Activated CD8-positive, alpha-beta T cell treated with anti-CD3 and anti-CD28 coated beads, Interleukin-2, amount 10 ng/mL, durations not matched to agents 7 days and 5 days (primary cell): Measurements from ENCODE around the gene MFSD1. TPM values are rescaled to one million over a fixed set of nuclear protein-coding genes. Genes with fewer than 3 reads are reported as not detected.
"Not testable (repeated sequence)": the region's sequence is repeated elsewhere in the genome, so short reads cannot be mapped to it uniquely, and the experiment has no call there.

Experiments used
- ATAC-seq: fragments of 150-1000 bp; cut with Tn5 transposase; one replicate; pipeline ENCODE4 v1.10.0; 2021; ENCODE audit warnings: moderate library complexity
- CTCF ChIA-PET: fragments of 350-600 bp; sonication (Branson Sonifier 250); formaldehyde crosslinking; loops from one replicate; lab custom pipeline; 2021; ENCODE audit warnings: antibody characterized with exemption; lab: Charles Lee
- POLR2A ChIA-PET: fragments of 350-600 bp; sonication (Branson Sonifier 250); formaldehyde crosslinking; loops from one replicate; lab custom pipeline; 2021; ENCODE audit warnings: antibody characterized with exemption; lab: Charles Lee
- DNase-seq: peaks from one replicate; pipeline ENCODE4 v3.0.0-alpha.2; 2020
- H3K27ac Mint-ChIP-seq: one replicate; pipeline ENCODE4 v1.8.0; 2021; ENCODE audit warnings: mild to moderate bottlenecking, mixed read lengths
- H3K27me3 Mint-ChIP-seq: one replicate; pipeline ENCODE4 v1.8.0; 2021; ENCODE audit warnings: low read depth, mixed read lengths
- H3K36me3 Mint-ChIP-seq: one replicate; pipeline ENCODE4 v1.8.0; 2021; ENCODE audit warnings: low read depth, mixed read lengths
- H3K4me1 Mint-ChIP-seq: one replicate; pipeline ENCODE4 v1.8.0; 2021; ENCODE audit warnings: low read depth, mixed read lengths
- H3K4me3 Mint-ChIP-seq: one replicate; pipeline ENCODE4 v1.8.0; 2021; ENCODE audit warnings: mild to moderate bottlenecking, mixed read lengths
- H3K9me3 Mint-ChIP-seq: one replicate; pipeline ENCODE4 v1.8.0; 2022; ENCODE audit warnings: mixed read lengths; ENCODE audit not compliant: insufficient read depth
- total RNA-seq, 2 experiments: library from RNA; stranded (reverse); gene quantifications; one replicate each; pipeline ENCODE4 v1.2.3, GENCODE V29; 2021

The MFSD1 gene
- total RNA-seq, 2 experiments from 2014 or later: 22.2 to 24.1 TPM

DNA sequence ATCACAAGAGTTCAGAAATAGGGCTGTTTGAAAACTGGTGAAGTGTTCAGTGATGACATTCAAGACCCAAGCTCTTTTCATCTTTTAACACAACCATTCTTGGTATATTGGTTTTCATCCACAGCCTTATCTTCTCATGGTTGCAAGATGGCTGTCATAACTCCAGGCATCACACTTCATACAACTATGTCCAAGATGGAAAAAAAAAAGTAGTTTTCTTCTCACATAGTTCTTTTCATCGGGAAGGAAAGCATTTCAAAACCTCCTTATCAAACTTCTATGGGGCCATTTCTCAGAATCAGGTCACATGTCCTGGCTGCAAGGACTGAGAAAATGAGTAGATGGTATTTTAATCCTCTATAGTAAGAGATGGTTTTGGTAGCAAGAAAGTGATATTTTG is 21.1 kb upstream of the MFSD1 start:
- H3K4me3 Mint-ChIP-seq: no peak overlapping the region
- DNase-seq (no peak), ATAC-seq (no peak)
- no peaks in the 10 kb centered on the region for H3K27me3 Mint-ChIP-seq
- POLR2A ChIA-PET: no interaction called here
- no peaks in the 10 kb centered on the region for H3K36me3 Mint-ChIP-seq
- CTCF ChIA-PET: interaction anchor here (0.6 to 2.8 kb wide), 3 partner anchors 9 to 121 kb away, joined by 3 to 8 read pairs (median 6); no protein-coding TSS in a partner anchor
- no peaks in the 10 kb centered on the region for H3K9me3 Mint-ChIP-seq
- H3K27ac Mint-ChIP-seq: no peak overlapping the region
- H3K4me1 Mint-ChIP-seq: no peaks in the 10 kb centered on the region

- ATAC-seq (no peak), DNase-seq (no peak)
- POLR2A ChIA-PET: no interaction called here
- no peak overlapping the region for H3K4me3 Mint-ChIP-seq
- H3K27me3 Mint-ChIP-seq: no peaks in the 10 kb centered on the region
- H3K4me1 Mint-ChIP-seq: no peaks in the 10 kb centered on the region
- CTCF ChIA-PET: interaction anchor here (2.4 to 2.8 kb wide), 2 partner anchors 8 to 10 kb away, joined by 6 to 8 read pairs; no protein-coding TSS in a partner anchor
- no peaks in the 10 kb centered on the region for H3K9me3 Mint-ChIP-seq
- H3K27ac Mint-ChIP-seq: no peak overlapping the region
- H3K36me3 Mint-ChIP-seq: no peaks in the 10 kb centered on the region
Measured at GRCh38 chr3:158781191-158781590, 20.7 kb upstream of the MFSD1 start.

GRCh38 chr3:158781849-158782248 is 20.0 kb upstream of the MFSD1 start:
- no peak overlapping the region for H3K4me3 Mint-ChIP-seq
- DNase-seq (no peak), ATAC-seq (no peak)
- H3K9me3 Mint-ChIP-seq: no peaks in the 10 kb centered on the region
- CTCF ChIA-PET: interaction anchor here (2.4 to 2.8 kb wide), 2 partner anchors 7 to 9 kb away, joined by 6 to 8 read pairs; no protein-coding TSS in a partner anchor
- POLR2A ChIA-PET: no interaction called here
- H3K27ac Mint-ChIP-seq: no peak overlapping the region
- no peaks in the 10 kb centered on the region for H3K4me1 Mint-ChIP-seq
- H3K27me3 Mint-ChIP-seq: no peaks in the 10 kb centered on the region
- H3K36me3 Mint-ChIP-seq: no peaks in the 10 kb centered on the region

- CTCF ChIA-PET: interaction anchor here (1.4 to 2.8 kb wide), 3 partner anchors 9 to 124 kb away, joined by 3 to 8 read pairs (median 6); no protein-coding TSS in a partner anchor
- no peak overlapping the region for H3K27ac Mint-ChIP-seq
- no peaks in the 10 kb centered on the region for H3K9me3 Mint-ChIP-seq
- POLR2A ChIA-PET: no interaction called here
- DNase-seq (no peak), ATAC-seq (no peak)
- H3K36me3 Mint-ChIP-seq: no peaks in the 10 kb centered on the region
- H3K4me1 Mint-ChIP-seq: no peaks in the 10 kb centered on the region
- H3K27me3 Mint-ChIP-seq: no peaks in the 10 kb centered on the region
- no peak overlapping the region for H3K4me3 Mint-ChIP-seq
Measured at GRCh38 chr3:158782283-158782989, 19.4 kb upstream of the MFSD1 start.

DNA sequence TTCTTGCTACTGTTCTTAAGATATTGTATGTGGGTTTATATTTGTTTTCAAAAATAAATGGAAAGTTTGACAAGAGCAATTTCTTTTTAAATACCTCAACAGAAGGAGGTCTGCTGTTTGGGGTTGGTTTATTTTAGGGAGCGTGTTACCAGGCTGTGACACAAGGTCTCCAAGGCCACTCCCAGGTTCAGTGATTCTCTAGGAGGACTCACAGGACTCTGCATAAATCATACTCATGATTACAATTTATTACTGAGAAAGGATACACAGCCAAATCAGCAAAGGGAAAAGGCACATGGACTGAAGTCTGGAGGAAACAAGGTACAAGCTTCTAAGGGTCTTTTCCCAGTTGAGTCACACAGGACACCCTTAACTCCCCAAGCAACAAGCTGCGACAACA is 18.8 kb upstream of the MFSD1 start:
- H3K27ac Mint-ChIP-seq: no peak overlapping the region
- CTCF ChIA-PET: interaction anchor here (1.4 to 1.5 kb wide), 2 partner anchors 56 to 124 kb away, joined by 3 to 8 read pairs; no protein-coding TSS in a partner anchor
- H3K4me3 Mint-ChIP-seq: no peak overlapping the region

DNA sequence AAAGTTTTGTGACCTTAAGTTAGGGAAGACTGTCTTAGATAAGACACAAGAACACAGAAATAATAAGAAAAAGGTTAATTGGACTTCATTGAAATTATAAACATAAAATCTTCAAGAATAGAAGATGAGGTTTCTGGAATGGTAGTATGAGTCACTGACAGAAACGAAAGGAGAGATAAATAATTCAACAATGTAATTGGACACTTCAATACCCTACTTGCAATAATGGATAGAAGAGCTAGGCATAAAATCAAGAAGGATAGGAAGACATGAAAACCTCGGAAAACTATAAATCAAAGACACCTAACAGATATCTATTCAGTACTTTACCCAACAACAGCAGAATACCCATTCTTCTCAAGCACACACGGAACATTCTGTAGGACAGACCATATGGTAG is 15.9 kb upstream of the MFSD1 start:
- POLR2A ChIA-PET: no interaction called here
- H3K4me3 Mint-ChIP-seq: no peak overlapping the region

More for the DNA sequence above, 18.8 kb upstream of the MFSD1 start:
- Mint-ChIP-seq H3K4me1 (no peaks in the 10 kb centered on the region), H3K9me3 (no peaks in the 10 kb centered on the region), H3K27me3 (no peaks in the 10 kb centered on the region), H3K36me3 (no peaks in the 10 kb centered on the region)
- DNase-seq: no peak
- ATAC-seq: no peak
- POLR2A ChIA-PET: no interaction called here

DNA sequence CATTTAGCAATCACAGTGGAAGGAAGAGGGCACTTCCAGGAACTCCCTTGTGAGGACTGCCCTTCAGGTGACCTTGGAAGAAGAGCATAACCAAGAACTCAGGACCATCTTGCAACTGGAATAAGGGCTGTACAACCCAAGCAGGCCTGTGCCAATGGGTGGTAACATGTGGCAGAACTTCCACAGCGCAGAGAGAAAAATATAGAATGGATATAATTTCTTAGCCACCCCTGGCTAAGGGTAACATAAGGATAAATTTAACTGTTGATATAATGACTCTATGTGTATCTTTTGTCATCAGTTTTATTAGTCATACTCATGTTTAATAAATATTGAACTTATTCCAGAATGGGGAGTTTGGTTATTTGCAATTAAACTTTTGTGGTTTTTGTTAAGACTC is 13.4 kb upstream of the MFSD1 start:
- ChIA-PET POLR2A (no interaction called here), CTCF (interaction anchor here (0.9 to 5.5 kb wide), 8 partner anchors 8 to 465 kb away, joined by 3 to 129 read pairs (median 8); partner anchors contain the start of gene GFM1)
- no peak overlapping the region for H3K27ac Mint-ChIP-seq
- H3K36me3 Mint-ChIP-seq: no peaks in the 10 kb centered on the region
- ATAC-seq: no peak
- DNase-seq: no peak
- no peaks in the 10 kb centered on the region for H3K9me3 Mint-ChIP-seq
- no peak overlapping the region for H3K4me3 Mint-ChIP-seq
- H3K4me1 Mint-ChIP-seq: peaks cover 3% of the 10 kb centered on the region
- no peaks in the 10 kb centered on the region for H3K27me3 Mint-ChIP-seq

More for the DNA sequence above, 15.9 kb upstream of the MFSD1 start:
- no peaks in the 10 kb centered on the region for H3K27me3 Mint-ChIP-seq
- no peaks in the 10 kb centered on the region for H3K9me3 Mint-ChIP-seq
- no peaks in the 10 kb centered on the region for H3K36me3 Mint-ChIP-seq
- H3K27ac Mint-ChIP-seq: no peak overlapping the region
- DNase-seq (no peak), ATAC-seq (no peak)
- no peaks in the 10 kb centered on the region for H3K4me1 Mint-ChIP-seq
- CTCF ChIA-PET: interaction anchor here (1.7 to 2.0 kb wide), 2 partner anchors 59 to 127 kb away, joined by 6 to 7 read pairs; no protein-coding TSS in a partner anchor

- H3K4me1 Mint-ChIP-seq: peaks cover 3% of the 10 kb centered on the region
- ChIA-PET CTCF (interaction anchor here (0.8 to 5.5 kb wide), 19 partner anchors 9 to 464 kb away, joined by 3 to 129 read pairs (median 4); partner anchors contain the start of genes GFM1, LXN and MFSD1), POLR2A (no interaction called here)
- H3K36me3 Mint-ChIP-seq: no peaks in the 10 kb centered on the region
- DNase-seq (no peak), ATAC-seq (no peak)
- H3K9me3 Mint-ChIP-seq: no peaks in the 10 kb centered on the region
- H3K27ac Mint-ChIP-seq: no peak overlapping the region
- no peaks in the 10 kb centered on the region for H3K27me3 Mint-ChIP-seq
- H3K4me3 Mint-ChIP-seq: no peak overlapping the region
Measured at GRCh38 chr3:158789592-158789991, 12.3 kb upstream of the MFSD1 start.

DNA sequence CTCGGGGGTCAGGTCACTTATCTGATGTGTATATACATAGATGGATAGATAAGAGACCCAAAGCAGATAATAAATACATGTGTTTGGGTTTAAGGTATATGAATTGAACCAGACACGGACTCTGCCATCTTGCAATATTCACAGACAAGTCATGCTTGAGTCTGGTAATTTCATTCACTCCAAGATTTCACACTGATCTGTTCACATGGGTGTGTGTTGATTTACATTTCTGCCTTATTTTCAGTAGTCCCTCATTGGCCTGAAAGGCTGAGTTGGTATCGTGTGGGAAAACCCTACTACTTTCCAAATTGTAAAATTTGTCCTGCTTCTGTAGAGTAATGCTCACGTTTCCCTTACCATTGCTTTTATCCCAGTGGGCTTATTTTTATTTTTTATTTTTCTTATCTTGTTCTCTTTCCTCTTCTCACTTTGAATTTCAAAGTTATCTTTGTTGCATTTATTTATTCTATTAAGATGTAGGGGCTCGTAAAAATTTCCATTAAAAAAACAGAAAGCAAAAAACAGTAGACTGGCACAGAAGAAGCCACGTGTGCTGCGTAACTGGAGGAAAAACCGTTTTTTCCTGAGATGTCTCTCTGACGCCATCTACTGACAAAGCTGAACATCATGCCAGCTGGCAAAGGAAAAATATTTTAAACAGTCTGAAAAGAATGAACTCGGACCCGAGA is 10.8 kb upstream of the MFSD1 start:
- Mint-ChIP-seq H3K9me3 (no peaks in the 10 kb centered on the region), H3K4me3 (peak overlapping the region; percentile 49), H3K27ac (no peak overlapping the region), H3K4me1 (peaks cover 3% of the 10 kb centered on the region), H3K27me3 (no peaks in the 10 kb centered on the region), H3K36me3 (no peaks in the 10 kb centered on the region)
- ATAC-seq (peak; percentile 65), DNase-seq (peak; percentile 48)
- ChIA-PET POLR2A (no interaction called here), CTCF (interaction anchor here (0.6 to 5.5 kb wide), 22 partner anchors 10 to 1184 kb away, joined by 3 to 129 read pairs (median 6); partner anchors contain the start of genes GFM1, LXN and MFSD1)

DNA sequence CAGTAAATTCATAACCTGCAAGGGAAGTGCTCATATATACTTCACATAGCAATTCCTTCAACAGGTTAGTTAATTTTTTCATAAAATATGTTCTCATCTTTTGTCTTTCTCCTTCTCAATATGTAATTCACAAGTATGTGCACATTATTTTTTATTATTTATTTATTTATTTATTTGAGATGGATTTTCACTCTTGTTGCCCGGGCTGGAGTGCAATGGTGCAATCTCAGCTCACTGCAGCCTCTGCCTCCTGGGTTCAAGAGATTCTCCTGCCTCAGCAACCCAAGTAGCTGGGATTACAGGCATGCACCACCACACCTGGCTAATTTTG is 10.3 kb upstream of the MFSD1 start:
- ATAC-seq, H3K4me3 Mint-ChIP-seq, DNase-seq, H3K27ac Mint-ChIP-seq, H3K4me1 Mint-ChIP-seq, H3K36me3 Mint-ChIP-seq, H3K9me3 Mint-ChIP-seq, H3K27me3 Mint-ChIP-seq: not testable (repeated sequence)
- CTCF ChIA-PET: interaction anchor here (0.6 to 5.5 kb wide), 20 partner anchors 10 to 1185 kb away, joined by 3 to 129 read pairs (median 5); partner anchors contain the start of genes GFM1, LXN and MFSD1
- POLR2A ChIA-PET: interaction anchor here (0.7 kb wide), 1 partner anchor 84 kb away, joined by 3 read pairs; no protein-coding TSS in a partner anchor

- Mint-ChIP-seq H3K36me3 (no peaks in the 10 kb centered on the region), H3K27ac (no peak overlapping the region), H3K9me3 (no peaks in the 10 kb centered on the region), H3K4me3 (no peak overlapping the region), H3K27me3 (peaks cover 4% of the 10 kb centered on the region), H3K4me1 (peaks cover 3% of the 10 kb centered on the region)
- DNase-seq: no peak
- ChIA-PET POLR2A (no interaction called here), CTCF (interaction anchor here (1.1 to 5.5 kb wide), 3 partner anchors 65 to 254 kb away, joined by 3 to 129 read pairs (median 26); no protein-coding TSS in a partner anchor)
- ATAC-seq: no peak
Measured at GRCh38 chr3:158792709-158793108, 9.1 kb upstream of the MFSD1 start.
